PC-9 (cell line): ENCODE results near the gene ZGRF1.

Experiments
- CTCF ChIP-seq: fragments of 200-600 bp; sonication (generic); conservative IDR thresholded peaks from 2 replicates; pipeline ENCODE4 v1.6.1; 2017; ENCODE audit warnings: mixed run types, antibody characterized with exemption, mild to moderate bottlenecking, moderate library complexity
- EZH2 ChIP-seq: fragments of 200-600 bp; sonication (generic); IDR thresholded peaks from 2 replicates; pipeline ENCODE4 v1.8.0; 2017; ENCODE audit warnings: antibody characterized with exemption, low read depth

GRCh38 chr4:112531146-112531545 is 105.6 kb downstream of the ZGRF1 start:
- TF ChIP-seq CTCF (no peak), EZH2 (no peak)
